ENCODE measurements around the gene TMEM11.

DNA sequence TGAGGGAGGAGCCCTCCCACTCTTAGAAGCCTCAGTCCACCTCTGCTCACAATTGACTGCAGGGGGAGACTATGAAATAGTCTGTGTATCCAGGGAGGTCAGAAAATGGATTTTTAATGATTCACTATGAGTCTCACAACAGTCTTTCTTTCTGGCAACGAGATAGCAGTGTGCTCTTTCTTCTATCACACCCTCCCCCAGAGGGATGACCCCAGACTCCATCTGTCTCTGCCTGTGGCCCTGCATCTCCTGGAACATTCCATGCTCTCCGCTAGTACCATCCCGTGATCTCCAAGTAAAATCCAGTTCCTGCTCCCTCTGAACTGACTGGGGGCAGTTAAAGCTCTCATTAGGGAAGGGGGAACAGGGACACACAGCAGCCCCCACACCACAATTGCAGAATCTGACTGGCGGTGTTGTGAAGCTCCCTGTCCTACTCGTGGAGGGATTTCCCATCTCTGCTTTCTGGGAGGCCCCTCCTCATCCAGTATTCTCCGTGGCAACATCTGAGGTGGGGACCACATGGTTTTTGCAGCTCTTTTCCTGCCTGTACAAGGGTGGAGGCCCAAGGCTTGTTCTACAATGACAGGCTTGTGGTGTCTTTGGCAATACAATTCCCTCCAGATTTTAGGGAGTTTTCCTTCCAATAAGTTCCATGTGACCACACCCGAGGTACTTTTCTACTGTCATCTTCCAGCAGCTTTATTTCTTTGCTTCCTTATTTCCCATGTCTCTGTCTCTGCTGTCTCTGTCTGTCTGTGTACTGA, 19.8 kb upstream of the TMEM11 start:
- TF ChIP-seq, protein P1, sequence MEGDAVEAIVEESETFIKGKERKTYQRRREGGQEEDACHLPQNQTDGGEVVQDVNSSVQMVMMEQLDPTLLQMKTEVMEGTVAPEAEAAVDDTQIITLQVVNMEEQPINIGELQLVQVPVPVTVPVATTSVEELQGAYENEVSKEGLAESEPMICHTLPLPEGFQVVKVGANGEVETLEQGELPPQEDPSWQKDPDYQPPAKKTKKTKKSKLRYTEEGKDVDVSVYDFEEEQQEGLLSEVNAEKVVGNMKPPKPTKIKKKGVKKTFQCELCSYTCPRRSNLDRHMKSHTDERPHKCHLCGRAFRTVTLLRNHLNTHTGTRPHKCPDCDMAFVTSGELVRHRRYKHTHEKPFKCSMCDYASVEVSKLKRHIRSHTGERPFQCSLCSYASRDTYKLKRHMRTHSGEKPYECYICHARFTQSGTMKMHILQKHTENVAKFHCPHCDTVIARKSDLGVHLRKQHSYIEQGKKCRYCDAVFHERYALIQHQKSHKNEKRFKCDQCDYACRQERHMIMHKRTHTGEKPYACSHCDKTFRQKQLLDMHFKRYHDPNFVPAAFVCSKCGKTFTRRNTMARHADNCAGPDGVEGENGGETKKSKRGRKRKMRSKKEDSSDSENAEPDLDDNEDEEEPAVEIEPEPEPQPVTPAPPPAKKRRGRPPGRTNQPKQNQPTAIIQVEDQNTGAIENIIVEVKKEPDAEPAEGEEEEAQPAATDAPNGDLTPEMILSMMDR (IDR thresholded peaks at IDR 0.05; ENCODE audit: insufficient read depth, low read depth, low read length), result no peak
- TF ChIP-seq EZH2 (IDR thresholded peaks at IDR 0.05; ENCODE audit: insufficient read depth, low read length), result no peak
